ENCODE measurements around the gene TRPM5. TPM values are rescaled to one million over a fixed set of nuclear protein-coding genes. Genes with fewer than 3 reads are reported as not detected.

TRPM5 gene
- total RNA-seq, 1 donor from 2014 or later = not detected

DNA sequence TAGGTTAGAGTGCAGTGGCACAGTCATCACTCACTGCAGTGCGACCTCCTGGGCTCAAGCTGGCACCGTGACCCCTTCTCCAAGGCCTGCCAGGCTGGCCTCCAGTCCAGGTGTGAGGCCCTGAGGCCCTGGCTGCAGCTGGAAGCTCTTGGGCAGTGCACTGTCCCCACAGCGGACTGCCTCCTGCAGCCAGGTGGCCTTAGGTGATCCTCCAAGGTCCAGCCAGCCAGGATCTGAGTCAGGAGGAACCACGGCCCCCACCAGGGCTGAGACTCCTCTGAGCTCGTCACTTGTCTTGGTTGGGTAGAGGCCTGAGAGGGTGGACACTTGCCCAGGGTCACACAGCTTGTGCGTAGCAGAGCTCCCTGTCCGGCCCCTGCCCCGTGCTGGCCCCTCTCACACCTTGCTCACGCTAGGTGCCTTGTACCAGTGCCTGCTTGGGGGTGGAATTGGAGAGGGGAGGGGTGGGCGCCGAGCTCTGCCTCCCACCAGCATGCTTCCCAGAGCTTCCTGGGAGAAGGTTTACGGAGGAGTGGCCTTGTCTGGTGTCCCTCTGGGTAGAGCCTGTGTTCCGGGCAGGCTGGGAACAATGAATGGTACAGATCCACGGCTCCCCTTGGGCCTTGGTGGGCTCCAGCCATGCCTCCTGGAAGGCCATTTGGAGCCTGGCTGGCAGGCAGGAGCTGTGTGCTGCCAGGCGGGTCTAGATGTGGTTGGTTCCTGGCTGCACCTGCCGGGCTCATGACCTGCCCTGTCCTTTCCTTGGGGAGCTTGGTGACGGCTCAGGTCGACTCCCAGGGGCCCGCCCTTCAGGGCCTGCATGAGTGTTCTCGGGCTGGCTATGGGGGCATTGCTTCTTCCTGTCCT lies 21.1 kb upstream of the TRPM5 start:
- no peak overlapping the region for H3K4me3 Mint-ChIP-seq (ENCODE audit: unreplicated experiment)
- peaks cover 28% of the 10 kb centered on the region for H3K27me3 Mint-ChIP-seq (ENCODE audit: low read depth)
- H3K9me3 Mint-ChIP-seq (ENCODE audit: low read depth) = peaks cover 2% of the 10 kb centered on the region
- H3K4me1 Mint-ChIP-seq (ENCODE audit: low read depth) = no peaks in the 10 kb centered on the region
- no peak overlapping the region for H3K27ac Mint-ChIP-seq (ENCODE audit: unreplicated experiment)
- TF ChIP-seq, protein P1, sequence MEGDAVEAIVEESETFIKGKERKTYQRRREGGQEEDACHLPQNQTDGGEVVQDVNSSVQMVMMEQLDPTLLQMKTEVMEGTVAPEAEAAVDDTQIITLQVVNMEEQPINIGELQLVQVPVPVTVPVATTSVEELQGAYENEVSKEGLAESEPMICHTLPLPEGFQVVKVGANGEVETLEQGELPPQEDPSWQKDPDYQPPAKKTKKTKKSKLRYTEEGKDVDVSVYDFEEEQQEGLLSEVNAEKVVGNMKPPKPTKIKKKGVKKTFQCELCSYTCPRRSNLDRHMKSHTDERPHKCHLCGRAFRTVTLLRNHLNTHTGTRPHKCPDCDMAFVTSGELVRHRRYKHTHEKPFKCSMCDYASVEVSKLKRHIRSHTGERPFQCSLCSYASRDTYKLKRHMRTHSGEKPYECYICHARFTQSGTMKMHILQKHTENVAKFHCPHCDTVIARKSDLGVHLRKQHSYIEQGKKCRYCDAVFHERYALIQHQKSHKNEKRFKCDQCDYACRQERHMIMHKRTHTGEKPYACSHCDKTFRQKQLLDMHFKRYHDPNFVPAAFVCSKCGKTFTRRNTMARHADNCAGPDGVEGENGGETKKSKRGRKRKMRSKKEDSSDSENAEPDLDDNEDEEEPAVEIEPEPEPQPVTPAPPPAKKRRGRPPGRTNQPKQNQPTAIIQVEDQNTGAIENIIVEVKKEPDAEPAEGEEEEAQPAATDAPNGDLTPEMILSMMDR (IDR thresholded peaks at IDR 0.05) = no peak
- H3K36me3 Mint-ChIP-seq (ENCODE audit: low read depth) = no peaks in the 10 kb centered on the region
- DNase-seq (ENCODE audit: low spot score) = no peak

DNA sequence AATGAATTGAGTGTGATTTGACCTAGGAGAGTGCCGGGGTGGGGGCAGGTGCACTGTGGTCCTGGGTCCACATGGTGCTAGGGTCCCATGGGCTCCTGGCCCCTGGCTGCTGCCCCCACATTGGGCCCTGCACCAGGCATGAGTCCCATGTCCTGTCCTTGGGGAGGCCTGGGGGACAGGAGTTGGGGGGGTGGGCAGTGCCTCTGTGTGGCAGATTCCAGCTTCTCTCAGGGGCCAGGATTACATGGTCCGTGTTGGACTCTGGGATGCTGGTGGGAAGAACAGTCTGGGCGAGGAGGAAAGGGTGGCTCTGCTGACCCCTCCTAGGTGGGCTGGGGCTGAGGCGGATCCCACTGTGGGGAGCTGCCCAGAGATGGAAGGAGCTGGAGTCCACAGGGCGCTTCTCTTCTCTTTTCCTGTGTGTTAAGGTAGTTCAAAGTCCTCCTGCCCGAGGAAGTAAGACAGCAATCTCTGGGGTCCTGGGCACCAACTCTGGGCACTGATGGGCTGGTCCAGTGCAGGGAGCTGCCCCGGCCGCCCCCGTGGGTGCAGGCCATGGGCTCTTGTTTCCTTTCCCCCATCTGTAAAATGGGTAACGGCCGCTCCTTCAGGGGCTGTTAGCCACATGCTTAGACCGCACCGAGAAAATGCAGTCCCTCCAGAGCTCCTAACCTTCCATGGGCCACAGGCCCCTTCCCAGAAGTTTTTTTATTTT lies 20.3 kb upstream of the TRPM5 start:
- H3K4me3 Mint-ChIP-seq (ENCODE audit: unreplicated experiment) = no peak overlapping the region
- TF ChIP-seq, protein P1 (IDR thresholded peaks at IDR 0.05) = no peak
- no peak for DNase-seq (ENCODE audit: low spot score)
- H3K9me3 Mint-ChIP-seq (ENCODE audit: low read depth) = peaks cover 2% of the 10 kb centered on the region
- H3K4me1 Mint-ChIP-seq (ENCODE audit: low read depth) = no peaks in the 10 kb centered on the region
- no peaks in the 10 kb centered on the region for H3K36me3 Mint-ChIP-seq (ENCODE audit: low read depth)
- peaks cover 20% of the 10 kb centered on the region for H3K27me3 Mint-ChIP-seq (ENCODE audit: low read depth)
- H3K27ac Mint-ChIP-seq (ENCODE audit: unreplicated experiment) = no peak overlapping the region

DNA sequence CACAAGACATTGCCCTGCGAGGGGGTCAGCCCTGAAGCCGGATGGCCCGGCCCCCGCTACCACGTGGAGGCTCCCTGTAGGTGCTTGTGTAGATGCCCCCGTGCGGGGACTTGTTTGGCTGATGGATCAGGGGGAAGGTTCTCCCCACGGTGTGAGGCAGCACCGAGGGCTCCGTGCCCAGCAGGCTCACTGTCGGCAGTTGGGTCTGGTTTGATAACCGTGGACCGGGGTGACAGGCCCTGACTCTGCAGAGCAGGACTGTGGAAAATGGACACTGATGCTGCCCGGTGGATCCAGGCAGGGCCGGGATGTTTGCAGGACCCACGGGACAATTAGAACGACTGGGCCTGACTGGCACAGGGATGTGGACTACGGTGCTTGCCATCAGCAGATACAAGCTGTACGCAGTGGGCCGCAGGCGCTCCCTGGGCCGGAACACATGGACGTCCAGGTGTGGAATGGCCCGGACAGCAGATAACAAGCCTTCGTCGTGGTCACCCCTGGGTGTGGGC lies 19.5 kb upstream of the TRPM5 start:
- H3K9me3 Mint-ChIP-seq (ENCODE audit: low read depth) = no peaks in the 10 kb centered on the region
- H3K27ac Mint-ChIP-seq (ENCODE audit: unreplicated experiment) = no peak overlapping the region
- H3K36me3 Mint-ChIP-seq (ENCODE audit: low read depth) = no peaks in the 10 kb centered on the region
- no peak for DNase-seq (ENCODE audit: low spot score)
- TF ChIP-seq, protein P1 (IDR thresholded peaks at IDR 0.05) = no peak
- H3K27me3 Mint-ChIP-seq (ENCODE audit: low read depth) = peaks cover 16% of the 10 kb centered on the region
- H3K4me1 Mint-ChIP-seq (ENCODE audit: low read depth) = no peaks in the 10 kb centered on the region
- no peak overlapping the region for H3K4me3 Mint-ChIP-seq (ENCODE audit: unreplicated experiment)

DNA sequence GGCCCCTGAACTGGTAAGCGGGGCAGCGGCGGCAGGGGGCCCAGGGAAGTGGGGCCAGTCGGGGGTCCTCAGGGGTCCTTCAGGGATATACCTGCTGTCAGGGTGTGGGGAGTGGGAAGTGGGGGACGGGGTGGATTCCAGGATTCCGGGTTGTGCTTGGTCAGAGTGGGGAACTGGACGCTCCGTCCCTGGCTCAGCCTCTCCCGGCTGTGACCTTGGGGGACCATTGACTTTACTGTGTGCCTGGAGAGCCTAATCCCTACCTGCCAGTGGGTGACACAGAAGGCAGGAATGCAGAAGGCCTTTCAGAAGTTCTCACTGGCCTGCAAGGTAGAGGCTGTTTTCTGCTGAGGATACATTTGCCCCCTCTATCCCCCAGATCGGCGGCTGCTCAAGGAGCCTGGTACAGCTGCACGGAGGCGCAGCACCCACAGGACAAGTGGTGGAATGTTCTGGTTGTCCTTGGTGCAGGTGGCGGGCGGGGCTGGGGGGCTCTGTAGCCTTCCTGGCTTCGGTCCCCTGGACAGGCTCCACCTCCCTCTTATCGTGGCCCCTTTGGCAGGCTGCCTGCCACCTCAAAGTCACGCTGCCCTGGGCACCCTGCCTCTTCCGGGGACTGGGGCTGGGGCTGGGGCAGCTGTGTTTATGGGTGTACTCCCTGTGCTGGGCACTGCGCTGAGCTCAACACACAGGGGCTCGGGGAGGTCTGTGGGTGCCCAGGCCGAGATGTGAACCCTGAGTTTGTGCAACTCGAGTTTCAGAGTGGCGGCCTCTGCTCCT lies 18.9 kb upstream of the TRPM5 start:
- DNase-seq (ENCODE audit: low spot score) = no peak

More for the DNA sequence above, 18.9 kb upstream of the TRPM5 start:
- Mint-ChIP-seq H3K36me3 (ENCODE audit: low read depth) (no peaks in the 10 kb centered on the region), H3K9me3 (ENCODE audit: low read depth) (no peaks in the 10 kb centered on the region), H3K4me1 (ENCODE audit: low read depth) (no peaks in the 10 kb centered on the region), H3K27me3 (ENCODE audit: low read depth) (peaks cover 17% of the 10 kb centered on the region), H3K27ac (ENCODE audit: unreplicated experiment) (no peak overlapping the region), H3K4me3 (ENCODE audit: unreplicated experiment) (no peak overlapping the region)
- TF ChIP-seq, protein P1 (IDR thresholded peaks at IDR 0.05) = no peak

All from chondrocyte (in vitro differentiated cells).